ENCODE measurements around the gene NDUFS6. TPM values are rescaled to one million over a fixed set of nuclear protein-coding genes. Genes with fewer than 3 reads are reported as not detected.

Gene NDUFS6
- total RNA-seq, 1 donor from 2014 or later: 69.2 TPM

GRCh38 chr5:1789834-1790471 is 11.3 kb upstream of the NDUFS6 start:
- DNase-seq (ENCODE audit: low read depth): no peak
- no peak for TF ChIP-seq CTCF (IDR thresholded peaks at IDR 0.05; ENCODE audit: insufficient read depth, low read length, poor library complexity, severe bottlenecking)
- no peak overlapping the region for H3K4me3 ChIP-seq (ENCODE audit: low read depth, low read length)
- H3K36me3 ChIP-seq (ENCODE audit: control insufficient read depth, insufficient read depth, low read length): no peaks in the 10 kb centered on the region
- H3K27me3 ChIP-seq (ENCODE audit: control insufficient read depth, insufficient read depth, low read length): peaks cover 4% of the 10 kb centered on the region

- no peak for TF ChIP-seq CTCF (IDR thresholded peaks at IDR 0.05; ENCODE audit: insufficient read depth, low read length, poor library complexity, severe bottlenecking)
- Histone ChIP-seq H3K36me3 (ENCODE audit: control insufficient read depth, insufficient read depth, low read length) (no peaks in the 10 kb centered on the region), H3K27me3 (ENCODE audit: control insufficient read depth, insufficient read depth, low read length) (peaks cover 4% of the 10 kb centered on the region), H3K4me3 (ENCODE audit: low read depth, low read length) (no peak overlapping the region)
- DNase-seq (ENCODE audit: low read depth): no peak
These were observed 10.0 kb upstream of the NDUFS6 start for GRCh38 chr5:1791176-1791575.

- Histone ChIP-seq H3K27me3 (ENCODE audit: control insufficient read depth, insufficient read depth, low read length) (no peaks in the 10 kb centered on the region), H3K36me3 (ENCODE audit: control insufficient read depth, insufficient read depth, low read length) (no peaks in the 10 kb centered on the region), H3K4me3 (ENCODE audit: low read depth, low read length) (no peak overlapping the region)
- DNase-seq (ENCODE audit: low read depth): no peak
- no peak for TF ChIP-seq CTCF (IDR thresholded peaks at IDR 0.05; ENCODE audit: insufficient read depth, low read length, poor library complexity, severe bottlenecking)
These were observed 8.4 kb upstream of the NDUFS6 start for GRCh38 chr5:1792842-1793266.

- Histone ChIP-seq H3K4me3 (ENCODE audit: low read depth, low read length) (no peak overlapping the region), H3K27me3 (ENCODE audit: control insufficient read depth, insufficient read depth, low read length) (no peaks in the 10 kb centered on the region), H3K36me3 (ENCODE audit: control insufficient read depth, insufficient read depth, low read length) (no peaks in the 10 kb centered on the region)
- DNase-seq (ENCODE audit: low read depth): no peak
- no peak for TF ChIP-seq CTCF (IDR thresholded peaks at IDR 0.05; ENCODE audit: insufficient read depth, low read length, poor library complexity, severe bottlenecking)
These were observed 7.9 kb upstream of the NDUFS6 start for GRCh38 chr5:1793301-1793740.

GRCh38 chr5:1793966-1794900 is 7.0 kb upstream of the NDUFS6 start:
- Histone ChIP-seq H3K27me3 (ENCODE audit: control insufficient read depth, insufficient read depth, low read length) (no peaks in the 10 kb centered on the region), H3K36me3 (ENCODE audit: control insufficient read depth, insufficient read depth, low read length) (no peaks in the 10 kb centered on the region), H3K4me3 (ENCODE audit: low read depth, low read length) (no peak overlapping the region)
- TF ChIP-seq CTCF (IDR thresholded peaks at IDR 0.05; ENCODE audit: insufficient read depth, low read length, poor library complexity, severe bottlenecking): no peak
- no peak for DNase-seq (ENCODE audit: low read depth)
